GM18873 (cell line): ENCODE data around the gene CARD19.

Source experiments
- ATAC-seq: cut with Tn5 transposase; IDR thresholded peaks from one replicate; pipeline ENCODE4 v1.9.1; 2021; ENCODE audit warnings: mild to moderate bottlenecking, moderate library complexity, moderate number of reproducible peaks; ENCODE audit not compliant: unreplicated experiment, low FRiP score

Gene CARD19

DNA sequence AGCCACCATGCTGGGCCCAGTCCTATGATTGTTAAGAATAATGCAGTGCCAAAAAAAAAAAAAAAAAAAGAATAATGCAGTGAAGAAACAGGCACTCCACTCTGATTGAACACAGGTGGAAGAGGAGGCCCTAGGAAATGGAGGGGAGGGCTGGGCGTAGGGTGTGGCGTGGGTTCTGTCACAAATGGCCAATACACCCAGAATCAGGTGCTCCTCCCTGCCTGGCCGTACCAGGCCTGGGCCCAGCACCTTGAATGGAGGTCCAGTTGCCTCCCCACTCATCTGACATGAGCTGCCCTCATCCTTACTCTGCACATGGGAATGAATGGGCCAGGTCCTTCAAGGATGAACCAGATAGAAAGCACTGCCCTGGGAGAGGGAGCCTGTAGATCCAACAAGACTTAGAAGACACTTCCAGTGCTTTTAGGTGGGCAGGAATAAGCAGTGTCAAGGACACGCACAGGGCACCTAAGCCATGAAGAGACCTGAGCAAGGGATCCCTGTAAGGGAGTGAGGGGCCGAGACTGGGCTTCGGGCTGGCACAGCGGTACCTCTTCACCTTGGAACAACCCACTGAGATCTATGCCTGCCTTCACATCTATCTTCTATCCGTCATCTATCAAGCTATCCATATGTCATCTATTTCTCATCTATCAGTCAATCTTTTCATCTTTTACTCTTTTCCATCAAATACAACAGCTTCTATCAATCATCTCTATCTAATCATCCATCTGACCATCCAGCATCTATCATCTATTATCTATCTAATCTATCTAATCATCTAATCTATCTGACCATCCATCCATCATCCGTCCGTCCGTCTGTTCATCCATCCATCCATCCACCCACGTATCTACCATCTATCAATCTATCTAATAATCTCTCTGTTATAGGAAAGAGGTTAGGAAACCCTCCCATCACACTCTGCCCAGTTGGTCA, 22.2 kb downstream of the CARD19 start:
- ATAC-seq = no peak

DNA sequence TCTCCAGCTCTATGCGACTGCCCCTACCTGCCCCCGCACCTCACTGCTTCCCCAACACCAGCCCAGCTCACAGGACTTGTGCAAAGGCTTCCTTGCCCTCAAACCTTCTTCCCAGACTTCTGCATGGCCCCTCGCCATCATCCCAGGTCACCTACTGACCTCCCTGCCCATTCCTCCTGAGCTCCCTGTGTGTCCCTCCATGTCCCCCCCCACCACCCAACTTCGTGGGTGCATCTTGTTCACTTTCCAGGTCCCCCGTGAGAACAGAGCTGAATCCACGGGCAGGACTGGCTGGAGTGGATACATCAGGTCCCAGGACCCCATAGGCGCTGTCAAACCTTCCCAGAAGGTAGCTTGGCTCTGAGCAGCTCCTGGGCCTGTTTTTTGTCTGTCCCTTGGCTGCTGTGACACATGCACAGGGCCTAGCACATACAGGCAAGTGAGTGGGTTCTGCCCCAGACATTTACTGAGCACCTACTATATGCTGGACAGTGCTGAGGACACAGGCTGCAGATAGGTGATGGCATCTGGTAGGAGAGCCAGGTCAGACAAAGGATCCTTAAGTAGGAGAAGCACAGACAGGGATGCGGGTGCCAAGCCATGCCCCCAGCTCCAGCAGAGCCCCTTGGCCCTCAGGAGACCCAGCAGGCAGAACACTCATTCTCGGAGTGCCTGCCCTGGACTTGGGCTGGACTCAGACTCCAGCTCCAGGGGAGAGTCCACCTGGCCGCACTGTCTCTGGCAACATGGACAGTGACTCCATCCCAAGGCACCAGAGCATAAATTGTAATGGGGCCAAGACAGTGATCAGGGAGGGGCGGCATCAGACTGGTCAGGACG, 23.1 kb downstream of the CARD19 start:
- ATAC-seq = no peak

DNA sequence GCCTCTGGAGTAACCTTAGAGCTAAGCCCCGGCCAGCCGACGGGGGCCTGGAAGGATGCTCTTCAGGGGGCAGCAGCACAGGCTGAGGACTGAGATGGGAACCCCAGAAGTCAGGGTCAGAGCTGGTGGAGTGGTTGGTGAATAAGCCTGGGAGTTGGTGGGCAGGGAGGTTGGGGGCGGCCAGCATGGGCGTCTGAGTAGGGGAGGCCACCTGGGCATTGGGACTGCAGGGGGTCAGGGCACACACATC, 23.6 kb downstream of the CARD19 start:
- no peak for ATAC-seq

DNA sequence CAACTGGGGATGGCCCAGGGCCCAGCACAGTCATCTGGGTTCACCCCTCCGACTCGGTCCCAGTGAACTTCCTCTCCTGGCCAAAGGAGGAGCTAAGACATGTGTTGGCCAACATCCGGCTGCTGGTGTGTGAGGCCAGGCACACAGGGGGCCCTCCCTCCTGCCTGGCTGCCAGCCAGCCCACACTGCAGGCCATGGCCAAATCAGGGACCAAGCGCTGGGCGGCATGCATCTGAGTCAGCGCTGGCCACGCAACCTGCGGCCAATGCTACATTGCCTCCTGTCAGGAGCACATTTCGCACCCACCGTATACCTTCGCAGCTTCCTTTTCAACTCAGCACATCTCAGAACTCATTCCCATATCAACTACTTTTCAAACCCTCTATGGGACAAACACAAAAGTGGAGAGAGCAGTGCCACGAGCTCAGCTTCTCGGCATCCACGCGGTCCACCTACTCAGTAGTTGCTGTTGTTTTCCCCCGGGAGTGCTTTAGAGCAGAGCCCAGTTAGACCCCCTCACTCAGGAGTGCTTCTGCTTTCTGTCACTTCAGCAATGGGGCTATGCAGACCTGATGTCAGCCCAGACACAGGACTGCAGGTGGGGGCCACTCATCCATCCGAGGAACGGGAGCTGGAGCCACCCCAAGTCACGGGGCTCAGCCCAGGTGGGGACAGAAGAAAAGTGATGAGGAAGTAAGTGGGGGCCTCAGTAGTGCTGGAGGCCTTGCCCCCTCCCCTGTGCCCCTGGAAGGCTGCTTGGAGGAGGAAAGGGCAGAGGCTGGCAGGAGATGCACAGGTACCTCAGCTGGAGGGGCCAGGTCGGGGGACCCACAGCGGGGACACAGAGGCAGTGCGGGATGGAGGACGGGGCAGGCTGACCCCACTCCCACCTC, 24.2 kb downstream of the CARD19 start:
- peak; percentile 76 for ATAC-seq

DNA sequence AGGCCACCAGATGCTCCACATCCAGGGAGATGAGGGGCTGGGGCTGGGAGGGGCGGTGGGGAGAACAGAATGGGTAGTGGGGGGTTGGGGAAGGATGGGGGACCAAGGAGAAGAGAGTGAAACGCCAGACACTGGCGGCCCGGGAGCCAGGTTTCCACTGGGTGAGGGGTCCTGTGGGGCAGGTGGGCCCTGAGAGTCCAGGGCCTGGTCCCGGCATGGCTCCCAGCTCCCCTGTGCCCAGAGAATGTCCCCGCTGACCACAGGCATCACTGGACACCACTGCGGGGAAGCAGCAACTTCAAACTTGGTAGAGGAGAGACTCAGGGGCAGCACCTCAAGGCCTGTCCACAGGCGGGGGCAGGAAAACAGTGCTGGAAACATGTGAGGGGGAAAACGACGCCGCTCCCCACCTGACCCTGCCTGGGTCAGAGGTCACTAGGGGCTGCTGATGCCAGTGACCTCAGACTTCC, 24.9 kb downstream of the CARD19 start:
- no peak for ATAC-seq

DNA sequence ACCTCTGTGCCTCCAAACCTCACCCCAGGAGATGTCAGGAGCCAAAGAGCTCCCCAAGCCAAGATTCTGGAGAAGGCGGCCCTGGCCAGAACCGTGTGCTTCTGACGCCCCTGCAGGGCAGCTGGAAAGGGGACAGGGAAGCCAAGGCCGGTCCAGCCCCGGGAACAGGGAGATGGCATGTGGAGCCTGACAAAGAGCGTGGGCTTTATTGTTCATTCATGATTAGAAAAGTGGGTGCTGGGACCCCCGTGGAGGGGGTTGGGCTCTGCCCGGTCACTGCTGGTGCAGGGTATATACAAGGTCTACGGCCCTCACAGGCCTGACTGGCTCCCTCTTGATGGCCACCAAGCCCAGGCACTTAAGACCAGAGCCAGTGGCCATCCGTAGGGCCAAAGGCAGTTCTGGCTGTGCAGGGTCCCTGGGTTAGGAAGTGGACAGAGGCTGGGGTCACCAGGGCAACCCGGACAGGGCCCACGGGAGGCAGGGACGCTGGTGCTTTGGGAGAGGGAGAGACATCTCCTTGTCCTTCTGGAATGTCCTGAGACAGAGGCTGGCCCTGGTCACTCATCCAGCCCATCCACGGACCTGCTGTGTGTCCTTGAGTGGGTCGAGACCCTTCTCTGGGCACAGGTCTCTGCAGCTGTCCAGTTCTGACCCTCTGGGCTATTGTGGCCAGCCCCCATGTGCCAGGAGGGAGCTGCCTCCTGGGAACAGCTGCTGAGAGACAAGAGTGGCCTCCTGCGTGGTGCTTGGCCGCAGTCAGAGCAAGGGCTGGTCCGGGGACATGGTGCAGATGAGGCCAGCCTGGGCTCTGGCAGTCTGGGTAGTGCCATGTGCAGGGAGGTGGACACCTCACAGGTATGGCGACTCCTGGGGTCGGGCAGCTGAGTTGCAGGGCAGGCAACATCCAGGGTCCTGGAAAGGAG, 25.6 kb downstream of the CARD19 start:
- no peak for ATAC-seq

DNA sequence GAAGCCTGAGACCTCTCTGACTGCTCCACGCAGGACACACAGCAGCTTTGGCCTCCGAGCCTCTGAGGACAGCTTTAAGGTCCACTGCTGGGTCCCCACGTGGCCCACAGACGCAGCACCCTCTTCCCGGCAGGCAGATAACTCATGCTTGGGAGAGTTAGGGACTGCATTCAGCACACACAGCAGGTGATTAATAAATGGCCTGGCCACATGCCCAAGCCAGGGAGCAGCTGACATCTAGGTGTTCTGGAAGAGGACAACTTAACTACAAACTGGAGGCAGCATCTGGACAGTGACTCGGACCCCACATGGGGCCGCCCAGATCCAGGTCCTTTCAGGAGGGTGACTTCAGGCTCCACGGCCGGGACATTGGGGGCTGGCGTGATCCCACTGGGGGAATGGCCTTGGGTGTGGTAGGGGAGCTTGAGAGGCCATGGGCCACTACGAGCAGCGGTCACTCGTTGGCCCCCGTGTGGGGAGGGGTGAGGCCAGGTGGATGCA, 26.8 kb downstream of the CARD19 start:
- no peak for ATAC-seq

DNA sequence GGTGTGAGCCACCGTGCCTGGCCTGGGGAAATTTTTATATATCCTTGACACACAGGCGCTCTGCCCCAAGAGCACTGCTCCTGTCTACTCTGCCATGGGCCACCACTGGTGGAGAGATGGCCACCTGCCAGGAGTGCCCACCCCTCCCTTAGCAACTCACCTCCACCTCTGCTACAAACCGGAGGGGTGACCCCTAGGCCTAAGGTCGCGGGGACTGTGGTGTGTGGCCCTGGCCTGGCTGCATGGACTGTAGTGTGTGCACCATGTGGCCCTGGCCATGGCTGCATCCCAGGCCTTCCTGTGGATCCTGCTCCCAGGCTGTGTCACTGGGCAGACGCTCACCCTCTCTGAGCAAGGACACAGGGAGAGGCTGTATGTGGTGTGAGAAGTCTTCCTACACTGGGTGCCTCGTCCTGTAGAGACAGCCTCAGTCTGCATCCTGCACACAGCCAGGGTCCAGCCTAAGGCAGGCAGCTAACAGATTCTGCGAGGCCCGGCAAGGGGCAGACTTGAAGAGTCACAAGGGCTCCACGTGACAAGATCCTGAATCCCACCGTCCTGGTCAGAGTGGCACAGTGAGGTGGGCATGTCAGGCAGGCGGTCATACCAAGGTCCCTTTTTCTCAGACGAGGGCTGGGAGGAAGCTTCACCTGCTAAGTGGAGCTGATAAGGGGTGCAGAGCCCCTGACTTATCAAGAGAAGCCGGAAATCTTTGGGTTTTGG, 27.7 kb downstream of the CARD19 start:
- no peak for ATAC-seq

DNA sequence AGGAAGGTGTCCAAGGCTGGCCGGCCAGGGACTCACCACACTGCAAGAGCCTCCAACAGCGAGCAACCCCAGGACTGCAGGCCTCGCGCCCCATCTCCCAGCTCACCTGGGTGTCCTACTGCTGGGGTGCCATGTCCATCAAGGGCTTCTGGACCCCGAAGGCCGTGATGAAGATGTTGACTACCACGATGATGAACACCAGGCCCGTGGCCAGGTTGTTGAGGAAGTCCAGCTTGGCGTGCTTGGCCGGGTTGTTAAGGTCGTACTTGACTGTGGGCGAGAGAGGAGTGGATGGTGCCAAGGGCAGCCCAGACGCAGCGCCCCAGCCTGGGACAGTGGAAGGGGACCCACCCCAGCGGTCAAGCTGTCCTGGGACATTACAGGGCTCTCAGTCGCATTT, 28.8 kb downstream of the CARD19 start:
- ATAC-seq = no peak

DNA sequence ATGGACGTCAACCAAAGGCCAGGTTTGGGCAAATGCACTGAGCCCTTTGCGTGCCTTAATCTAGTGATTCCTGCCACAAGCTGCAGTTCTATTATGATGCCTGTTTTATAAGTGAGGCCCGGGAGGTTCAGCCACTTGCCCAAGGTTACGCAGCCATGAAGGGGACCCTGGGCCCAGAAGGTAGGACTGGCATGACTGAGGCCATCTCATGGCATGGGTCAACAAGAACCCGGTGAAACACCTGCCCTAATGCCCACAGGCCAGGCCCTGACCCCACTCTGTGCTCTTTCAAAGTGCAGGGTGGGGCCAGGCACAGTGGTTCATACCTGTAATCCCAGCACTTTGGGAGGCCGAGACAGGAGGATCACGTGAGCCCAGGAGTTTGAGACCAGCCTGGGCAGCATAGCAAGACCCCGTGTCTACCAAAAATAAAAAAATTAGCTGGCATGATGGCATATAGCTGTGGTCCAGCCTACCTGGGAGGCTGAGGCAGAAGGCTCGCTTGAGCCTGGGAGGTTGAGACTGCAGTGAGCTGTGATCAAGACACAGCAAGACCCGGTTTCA, 29.4 kb downstream of the CARD19 start:
- ATAC-seq = no peak

DNA sequence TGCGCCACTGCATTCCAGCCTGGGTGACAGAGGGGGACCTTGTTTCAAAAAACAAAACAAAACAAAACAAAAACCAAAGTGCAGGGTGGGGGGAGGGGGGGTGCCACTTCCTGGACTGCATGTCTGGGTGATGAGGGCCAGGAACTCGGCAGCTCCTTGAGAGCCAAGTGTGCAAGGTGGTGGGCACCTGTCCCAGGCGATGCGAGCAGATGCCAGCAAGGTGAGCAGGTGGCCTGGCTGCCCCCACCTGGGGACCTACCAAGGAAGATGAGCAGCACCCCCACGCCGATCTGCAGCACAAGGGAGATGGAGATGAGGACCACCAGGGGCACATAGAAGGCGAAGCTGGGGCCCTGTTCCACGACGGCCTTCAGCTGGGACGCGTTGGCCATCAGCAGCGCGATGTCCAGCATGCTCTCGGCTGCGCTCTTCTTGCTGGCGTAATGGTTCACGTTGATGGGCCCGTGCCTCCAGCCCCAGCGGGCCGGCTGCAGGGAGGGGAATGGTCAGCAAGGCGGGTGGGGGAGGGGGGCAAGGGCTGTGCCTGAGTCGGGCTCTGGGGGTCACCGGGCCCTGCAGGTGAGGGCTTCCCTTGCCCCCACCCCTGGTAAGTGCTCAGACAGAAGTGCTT, 30.2 kb downstream of the CARD19 start:
- ATAC-seq = no peak

DNA sequence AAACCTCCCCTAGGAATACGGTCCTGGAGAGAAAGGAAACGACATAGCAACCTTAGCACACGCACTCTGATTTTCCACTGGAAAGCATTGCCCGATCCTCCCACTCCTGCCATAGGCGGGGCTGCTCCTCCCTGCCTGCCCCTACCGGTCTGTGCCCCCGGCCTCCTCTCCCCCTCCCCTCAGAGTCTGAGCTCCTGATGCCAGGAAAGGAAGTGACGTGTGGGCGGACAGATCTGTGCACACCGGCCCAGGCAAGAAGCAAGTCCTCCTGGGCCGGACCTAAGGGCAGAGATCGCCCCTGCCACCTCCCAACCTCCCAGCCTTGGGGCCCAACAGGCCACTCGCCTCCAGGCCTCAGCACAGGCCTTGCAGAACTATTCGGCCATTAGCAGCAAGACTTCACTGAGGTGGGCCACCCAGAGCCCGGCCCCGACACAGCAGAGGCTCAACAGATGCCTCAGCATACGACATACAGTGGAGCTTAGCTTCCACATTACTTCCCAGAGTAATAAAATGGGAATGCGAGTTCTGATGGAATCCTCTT, 30.9 kb downstream of the CARD19 start:
- ATAC-seq = no peak

DNA sequence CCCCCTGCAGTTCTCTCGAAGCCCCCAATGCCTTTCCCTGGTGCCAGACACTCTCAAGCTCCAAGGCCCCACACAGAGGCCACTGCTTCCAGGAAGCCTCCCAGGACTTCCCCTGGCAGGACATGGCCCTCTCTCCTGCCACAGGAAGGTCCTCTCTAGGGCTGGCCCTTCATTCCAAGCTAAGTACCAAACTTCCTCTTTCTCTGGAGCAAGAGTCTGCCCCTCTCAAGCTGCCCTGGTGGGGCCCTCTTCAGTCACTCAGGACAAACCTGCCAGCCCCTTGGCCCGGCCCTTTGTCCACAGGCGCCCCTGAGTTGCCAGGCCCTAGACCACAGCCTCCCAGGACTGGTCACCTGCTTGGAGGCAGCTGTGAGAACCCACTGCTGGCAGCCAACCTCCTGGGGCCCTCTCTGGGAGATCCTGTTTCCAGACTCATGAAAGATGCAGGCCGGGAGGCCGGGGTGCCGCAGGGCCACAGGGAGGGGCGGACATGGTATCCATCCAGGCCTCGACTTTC, 31.4 kb downstream of the CARD19 start:
- no peak for ATAC-seq

DNA sequence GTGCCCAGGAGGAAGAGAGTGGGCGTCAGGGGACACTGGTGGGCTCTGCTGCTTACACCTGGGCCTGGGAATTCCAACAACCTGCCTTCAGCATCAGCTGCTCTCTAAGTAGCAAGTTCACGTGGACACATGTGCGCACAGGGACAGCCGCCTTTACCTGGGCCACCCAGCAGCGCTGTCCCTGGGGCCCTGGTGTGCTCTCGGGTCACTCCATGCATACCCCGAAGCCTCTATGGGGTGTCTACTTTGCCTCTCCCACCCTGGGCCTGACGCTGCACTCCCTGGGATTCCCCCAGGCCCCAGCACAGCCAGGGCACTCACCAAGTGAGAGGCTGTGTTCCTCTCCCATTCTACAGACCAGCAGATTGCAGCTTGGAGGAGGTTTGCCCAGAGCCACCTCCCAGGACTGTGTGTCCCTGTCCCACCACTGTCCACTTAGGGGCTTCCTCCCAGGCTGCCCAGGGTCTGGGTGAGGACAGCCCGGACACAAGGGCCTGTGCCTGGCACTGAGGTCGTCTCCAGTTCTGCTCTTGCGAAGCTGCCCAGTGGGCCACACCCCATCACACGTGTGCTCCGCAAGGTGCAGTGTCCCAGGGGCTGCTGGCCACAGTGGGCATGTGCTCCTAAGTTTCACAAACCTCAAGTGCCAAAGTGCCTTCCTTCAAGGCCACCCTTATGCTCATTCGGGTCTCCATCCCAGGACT, 32.1 kb downstream of the CARD19 start:
- ATAC-seq = no peak

DNA sequence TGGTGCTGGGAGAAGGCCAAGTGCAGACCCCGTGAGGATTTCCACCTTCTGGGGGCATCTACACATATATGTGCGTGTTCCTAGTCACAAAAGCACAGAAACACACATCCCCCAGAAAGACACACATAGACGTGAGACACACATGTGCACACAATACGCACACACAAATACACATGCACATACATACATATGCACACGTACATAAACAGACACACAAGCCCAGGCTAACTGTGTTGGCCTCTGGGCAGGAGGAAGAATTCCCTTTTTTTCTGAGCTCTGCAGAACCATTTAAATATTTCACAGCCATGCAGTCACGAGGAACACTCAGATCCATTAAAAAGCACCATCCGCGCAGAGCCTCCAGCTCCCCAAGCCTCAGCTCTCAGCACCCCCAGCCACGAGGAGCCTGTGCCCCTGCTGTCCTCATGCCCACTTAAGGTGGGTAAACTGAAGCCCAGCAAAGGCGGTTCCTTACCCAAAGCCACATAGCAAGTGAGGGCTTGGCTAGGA, 32.8 kb downstream of the CARD19 start:
- no peak for ATAC-seq

DNA sequence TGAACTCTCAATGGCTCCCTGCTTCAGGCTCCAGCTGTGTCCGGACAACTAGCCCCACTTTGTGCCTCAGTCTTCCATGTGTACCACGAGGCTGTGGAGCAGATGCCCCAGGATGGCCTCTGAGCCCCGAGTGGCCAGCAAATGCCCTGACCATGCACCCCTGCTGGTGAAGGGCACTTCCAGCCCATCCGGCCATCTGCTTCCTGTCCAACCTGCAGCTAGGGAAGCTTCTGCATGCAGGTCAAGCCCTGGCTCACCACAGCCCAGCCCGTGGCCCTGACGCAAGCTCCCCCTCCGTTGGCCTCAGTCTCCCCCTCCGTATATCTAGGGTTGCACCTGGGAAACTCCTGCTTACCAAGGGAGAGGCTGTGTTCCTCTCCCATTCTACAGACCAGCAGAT, 33.3 kb downstream of the CARD19 start:
- no peak for ATAC-seq
